GM12873 (cell line): ENCODE data around the gene ARL9.

Experiments used
- CTCF ChIP-seq: IDR thresholded peaks from 2 replicates; pipeline ENCODE4 v1.5.1; 2012; ENCODE audit warnings: low read depth, mild to moderate bottlenecking, moderate library complexity, low read length, control low read depth; ENCODE audit not compliant: insufficient read depth; ENCODE audit errors: missing control alignments

ARL9 gene

GRCh38 chr4:56467284-56468096 is 38.1 kb upstream of the ARL9 start, which contains the start of gene SRP72:
Gene SRP72 (plus strand): TSS chr4:56467617. CDS start chr4:56467636, 19 bp downstream.
- TF ChIP-seq CTCF, result no peak

- TF ChIP-seq CTCF, result no peak
These were observed 37.5 kb upstream of the ARL9 start for GRCh38 chr4:56468097-56468422.

- no peak for TF ChIP-seq CTCF
These were observed 35.9 kb upstream of the ARL9 start for GRCh38 chr4:56469489-56470210.

- no peak for TF ChIP-seq CTCF
These were observed 29.7 kb upstream of the ARL9 start for GRCh38 chr4:56475917-56476316.

GRCh38 chr4:56477192-56477702 is 28.3 kb upstream of the ARL9 start:
- TF ChIP-seq CTCF, result no peak

GRCh38 chr4:56480691-56481090 is 24.9 kb upstream of the ARL9 start:
- no peak for TF ChIP-seq CTCF

- TF ChIP-seq CTCF, result no peak
These were observed 9.3 kb upstream of the ARL9 start for GRCh38 chr4:56496241-56496640.
